GM19467 (cell line): Measurements from ENCODE around the gene KATNB1.

Experiments
- ATAC-seq: cut with Tn5 transposase; IDR thresholded peaks from one replicate; pipeline ENCODE4 v1.9.1; 2021; ENCODE audit warnings: mild to moderate bottlenecking, moderate library complexity; ENCODE audit not compliant: unreplicated experiment

KATNB1 gene

DNA sequence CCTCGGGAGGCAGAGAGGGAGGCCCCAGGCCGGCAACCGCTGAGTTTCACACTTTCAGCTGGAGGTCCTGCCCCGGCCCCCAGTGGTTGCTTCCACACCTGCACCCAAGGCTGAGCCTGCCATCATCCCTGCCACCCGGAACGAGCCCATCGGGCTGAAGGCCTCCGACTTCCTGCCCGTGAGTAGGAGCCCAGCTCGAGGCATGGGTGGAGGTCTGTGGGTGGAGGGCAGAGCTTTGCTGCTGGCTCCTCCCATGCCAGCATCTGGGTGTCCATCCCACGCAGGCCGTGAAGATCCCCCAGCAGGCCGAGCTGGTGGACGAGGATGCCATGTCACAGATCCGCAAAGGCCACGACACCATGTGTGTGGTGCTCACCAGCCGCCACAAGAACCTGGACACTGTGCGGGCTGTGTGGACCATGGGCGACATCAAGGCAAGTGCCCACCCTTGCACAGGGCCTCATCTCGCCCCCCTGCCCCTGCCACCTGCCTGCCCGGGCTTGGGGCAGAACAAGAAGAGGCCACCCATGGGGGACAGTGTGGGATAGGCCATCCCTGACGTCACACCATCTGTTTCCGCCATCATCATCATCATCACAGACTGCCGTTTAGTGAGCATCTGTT, 19.6 kb downstream of the KATNB1 start:
- no peak for ATAC-seq

DNA sequence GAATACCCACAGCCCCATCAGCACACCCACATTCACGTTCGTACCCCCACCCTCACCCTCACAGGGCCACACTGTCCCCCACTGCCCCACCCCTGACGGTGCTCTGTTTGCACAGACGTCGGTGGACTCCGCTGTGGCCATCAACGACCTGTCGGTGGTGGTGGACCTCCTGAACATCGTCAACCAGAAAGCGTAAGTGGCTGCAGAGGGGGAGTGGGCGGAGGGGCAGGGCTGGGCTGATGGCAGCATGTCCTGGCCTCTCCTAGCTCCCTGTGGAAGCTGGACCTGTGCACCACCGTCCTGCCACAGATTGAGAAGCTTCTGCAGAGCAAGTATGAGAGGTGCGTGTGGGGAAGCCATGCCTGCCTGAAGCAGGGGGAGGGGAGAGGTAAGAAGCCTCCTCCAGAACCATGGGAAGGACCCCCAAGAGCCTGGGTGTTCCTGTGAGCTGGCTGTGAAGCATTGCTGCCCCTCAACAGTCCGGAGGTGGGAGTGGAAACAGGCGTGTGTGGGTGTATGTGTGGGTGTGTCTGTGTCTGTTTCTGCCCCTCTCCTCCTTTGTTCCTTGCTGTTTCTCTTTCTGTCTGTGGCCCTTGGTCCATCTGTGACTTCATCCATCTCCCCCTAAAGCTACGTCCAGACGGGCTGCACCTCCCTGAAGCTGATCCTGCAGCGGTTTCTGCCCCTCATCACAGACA, 20.3 kb downstream of the KATNB1 start:
- ATAC-seq: no peak

DNA sequence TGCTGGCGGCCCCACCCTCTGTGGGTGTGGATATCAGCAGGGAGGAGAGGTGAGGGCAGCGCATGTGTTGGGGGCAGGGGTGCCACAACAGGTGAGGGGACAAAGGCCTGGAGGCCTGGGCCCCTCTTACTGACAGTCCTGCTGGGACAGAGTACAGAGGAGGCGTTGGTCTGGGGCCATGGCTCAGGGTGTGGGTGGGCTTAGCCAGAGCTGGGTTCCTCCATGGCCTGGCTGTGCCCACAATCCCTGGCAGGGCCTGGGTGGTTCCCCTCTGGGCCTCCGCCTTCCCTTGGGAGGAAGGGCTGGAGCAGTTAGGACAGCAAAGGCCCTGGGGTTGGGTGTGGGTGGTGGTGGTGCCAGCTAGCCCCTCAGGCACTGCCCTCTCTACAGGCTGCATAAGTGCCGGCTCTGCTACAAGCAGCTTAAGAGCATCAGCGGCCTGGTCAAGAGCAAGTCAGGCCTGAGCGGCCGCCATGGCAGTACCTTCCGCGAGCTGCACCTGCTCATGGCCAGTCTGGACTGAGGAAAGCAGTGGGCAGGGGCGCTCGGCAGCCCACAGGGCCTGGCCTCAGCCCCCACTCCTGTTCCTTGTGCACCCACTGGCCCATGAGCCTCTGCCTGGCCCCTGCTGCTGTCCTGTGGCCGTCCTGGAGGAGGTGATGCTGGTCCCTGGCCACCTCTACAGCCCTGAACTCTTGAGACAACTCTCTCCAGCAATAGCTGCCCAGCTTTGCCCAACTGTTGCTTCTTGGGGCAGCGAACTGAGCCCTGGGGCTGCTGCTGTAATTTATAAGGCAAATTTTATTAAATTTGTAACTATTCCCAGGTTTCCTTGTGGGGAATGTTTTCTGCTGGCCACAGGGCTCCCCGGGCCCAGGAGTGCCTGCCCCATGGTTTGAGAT, 21.1 kb downstream of the KATNB1 start:
- ATAC-seq: no peak

DNA sequence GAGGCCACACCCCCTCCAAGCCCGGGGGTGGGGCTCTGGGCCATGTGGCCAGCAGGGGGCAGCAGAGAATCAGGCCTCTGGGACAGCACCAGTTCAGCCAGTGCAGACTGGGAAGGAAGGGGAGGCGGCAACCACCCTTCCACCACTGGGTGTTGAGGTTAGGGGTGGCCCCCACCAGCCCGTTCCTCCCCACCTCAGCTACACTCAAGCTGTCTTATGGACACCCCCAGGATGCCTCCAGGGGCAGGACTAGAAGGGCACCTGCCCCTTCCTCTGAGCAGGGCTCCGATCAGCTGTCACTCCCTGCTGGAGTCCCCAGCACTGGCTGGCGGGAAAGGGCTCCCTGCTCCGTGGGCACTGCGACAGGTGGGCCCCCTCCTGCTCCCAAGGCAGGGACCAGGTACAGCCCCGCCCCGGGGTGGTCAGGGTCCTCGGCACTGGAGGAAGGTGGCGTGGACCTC, 21.8 kb downstream of the KATNB1 start:
- peak; percentile 84 for ATAC-seq

DNA sequence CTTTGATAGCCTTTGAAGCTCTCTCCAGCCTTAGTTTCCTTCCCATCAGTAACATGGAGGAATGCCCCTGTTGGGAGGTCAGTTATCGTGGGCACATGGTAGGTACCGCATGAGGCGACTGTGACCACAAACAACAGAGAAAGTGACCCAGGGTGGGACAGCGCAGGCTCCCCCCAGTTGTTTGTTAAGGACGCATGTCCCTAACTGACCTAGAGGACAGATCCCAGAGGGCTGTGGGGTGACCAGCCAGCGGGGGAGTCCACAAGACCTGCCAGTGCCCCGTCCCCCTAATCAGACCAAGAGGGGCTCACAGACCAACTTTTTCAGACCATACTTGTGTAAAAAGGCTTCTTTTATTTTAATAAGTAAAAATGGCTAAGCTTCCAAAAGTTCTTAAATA, 22.3 kb downstream of the KATNB1 start:
- no peak for ATAC-seq

DNA sequence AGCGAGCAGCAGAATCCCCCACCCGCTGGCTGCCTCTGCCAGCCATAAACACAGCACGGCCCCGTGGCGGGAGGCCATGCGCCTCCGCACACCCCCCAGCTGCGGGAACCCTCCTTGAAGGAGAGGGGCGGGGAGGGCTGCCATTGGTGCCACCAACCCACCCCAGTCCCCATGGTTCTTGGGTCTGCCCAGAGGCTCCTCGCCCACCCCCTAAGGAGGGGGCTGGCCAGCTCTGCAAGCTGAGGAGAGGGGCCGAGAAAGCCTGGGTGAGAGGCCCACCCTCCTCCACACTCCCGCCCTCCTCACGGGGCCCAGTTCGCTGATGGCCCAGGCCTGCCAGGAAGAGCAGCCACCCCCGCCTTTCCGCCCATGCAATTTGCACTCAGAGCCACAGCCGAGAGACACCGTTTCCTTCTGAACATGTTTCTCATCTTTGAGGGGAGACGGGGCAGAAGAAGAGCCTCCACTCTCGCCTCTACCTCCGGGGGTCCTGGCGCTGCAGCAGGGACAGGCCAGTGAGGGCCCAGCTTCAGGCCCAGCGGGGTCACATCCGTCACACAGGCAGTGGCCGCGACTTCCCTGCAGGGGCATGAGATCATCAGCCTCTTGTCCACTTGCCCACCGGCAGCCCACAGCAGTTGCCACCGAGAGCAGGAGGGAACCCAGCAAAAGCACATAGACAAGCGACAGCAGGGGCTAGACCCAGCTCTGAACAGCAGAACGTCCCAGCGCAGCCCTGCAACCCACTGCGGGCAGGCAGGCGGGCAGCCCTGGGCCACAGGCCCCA, 23.0 kb downstream of the KATNB1 start:
- no peak for ATAC-seq

DNA sequence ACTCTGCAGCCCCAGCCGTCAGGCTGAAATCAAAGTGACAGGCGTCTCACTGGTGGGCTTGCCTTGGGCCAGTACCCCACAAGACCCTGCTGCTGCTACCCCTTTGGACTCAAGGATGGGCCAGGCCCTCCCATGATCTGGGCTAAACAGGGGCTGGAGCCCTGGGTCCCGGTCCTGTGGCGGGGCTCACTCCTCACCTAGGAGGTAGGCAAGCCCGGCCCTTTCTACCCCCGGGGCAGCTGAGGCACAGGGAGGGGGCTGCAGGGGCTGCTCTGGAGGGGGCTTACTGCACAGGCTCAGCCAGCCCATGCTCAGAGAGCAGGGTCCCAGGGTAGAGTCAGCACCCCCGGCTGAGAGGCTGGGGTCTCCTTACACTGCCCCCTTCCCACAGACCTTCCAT, 23.6 kb downstream of the KATNB1 start:
- ATAC-seq: no peak

DNA sequence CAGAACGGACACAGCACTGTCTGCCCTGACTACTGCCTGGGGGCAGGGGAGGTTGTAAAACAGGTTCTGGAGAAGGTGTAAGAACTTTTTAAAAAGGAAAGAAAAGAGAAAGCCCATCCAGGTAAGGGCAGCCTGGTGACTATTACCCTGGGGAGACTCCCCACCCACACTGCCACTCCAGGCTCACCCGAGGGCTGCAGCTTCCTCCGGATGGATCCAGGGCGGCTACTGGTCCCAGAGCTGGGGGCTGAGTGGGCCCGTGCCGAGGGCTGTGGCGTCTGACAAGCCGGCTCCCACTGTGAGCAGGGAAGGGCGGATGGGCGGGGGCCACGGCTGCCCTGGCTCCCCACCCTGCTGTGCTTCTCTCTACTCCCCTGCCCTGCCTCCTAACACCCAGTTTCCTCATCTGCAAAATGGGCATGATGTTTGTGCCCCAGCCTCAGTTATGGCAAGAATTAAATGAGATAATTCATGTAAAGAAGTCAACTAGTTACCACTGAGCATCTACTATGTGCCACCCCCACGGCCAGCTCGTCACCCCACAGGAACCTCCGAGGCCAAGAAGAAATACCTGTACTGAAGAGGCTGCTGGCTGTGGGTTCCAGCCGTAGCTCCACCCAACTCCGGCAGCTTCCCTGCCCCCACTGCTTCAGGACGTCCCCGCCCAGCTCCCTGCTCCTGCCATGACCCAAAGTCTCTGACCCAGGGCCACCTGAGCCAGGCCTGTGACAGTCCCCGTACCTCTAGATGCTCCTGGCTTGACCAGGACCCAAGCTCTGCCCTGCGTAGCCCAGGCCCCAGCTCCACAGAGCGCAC, 24.2 kb downstream of the KATNB1 start:
- ATAC-seq: no peak

DNA sequence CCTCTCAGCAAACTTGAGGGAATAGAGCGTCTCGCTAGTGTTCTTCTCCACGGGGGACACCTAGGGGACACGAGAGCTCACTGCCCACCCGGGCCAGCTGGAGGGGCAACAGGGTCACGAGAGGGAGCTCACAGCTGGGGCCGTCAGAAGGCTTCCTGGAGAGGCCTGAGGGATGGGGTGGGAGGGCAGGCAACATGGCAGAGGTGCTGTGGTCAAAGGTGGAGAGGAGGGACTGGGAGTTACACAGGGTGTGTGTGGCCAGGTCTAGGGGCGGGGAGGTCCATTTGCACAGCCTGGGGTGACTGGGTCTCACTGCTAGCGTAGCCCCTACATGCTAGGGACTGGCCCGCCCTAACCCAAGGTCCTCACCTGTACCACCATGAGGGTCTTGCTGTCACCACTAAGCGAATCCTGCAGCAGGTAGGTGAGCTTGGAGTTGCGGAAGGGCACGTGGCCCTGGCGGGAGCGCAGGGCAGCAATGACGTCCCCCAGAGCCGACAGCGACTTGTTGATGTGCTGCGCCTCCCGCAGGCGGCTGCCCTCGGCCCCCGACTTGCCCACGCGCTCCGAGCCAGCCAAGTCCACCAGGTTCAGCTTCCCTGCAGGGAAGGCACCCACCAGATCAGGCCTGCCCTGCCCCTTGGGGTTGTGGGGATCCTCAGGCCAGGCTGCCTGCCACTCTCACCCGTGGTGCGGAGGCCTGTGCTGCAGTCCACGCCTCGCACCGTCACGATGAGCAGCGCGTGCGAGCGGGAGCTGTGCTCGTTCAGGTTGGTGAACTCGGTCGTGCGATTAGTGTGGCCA, 25.0 kb downstream of the KATNB1 start:
- no peak for ATAC-seq

DNA sequence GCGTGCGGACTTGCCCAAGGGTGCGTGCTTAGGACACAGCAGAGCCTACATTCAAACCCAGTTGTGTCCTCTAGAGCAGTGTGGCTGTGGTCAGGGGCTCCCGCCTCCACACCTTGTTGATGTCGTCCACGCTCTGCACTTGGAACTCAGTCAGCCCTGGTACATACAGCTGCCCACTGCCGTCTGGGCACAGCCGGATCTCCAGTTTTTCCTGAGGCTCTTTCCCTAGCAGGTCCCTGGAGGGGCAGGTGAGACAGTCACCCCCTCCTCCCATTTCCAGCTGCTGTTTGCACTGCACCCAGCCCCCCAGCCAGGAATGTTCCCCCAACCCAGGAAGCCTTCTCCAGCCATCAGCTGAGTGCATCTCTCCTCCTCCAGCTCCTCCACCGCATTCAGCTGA, 25.7 kb downstream of the KATNB1 start:
- no peak for ATAC-seq

DNA sequence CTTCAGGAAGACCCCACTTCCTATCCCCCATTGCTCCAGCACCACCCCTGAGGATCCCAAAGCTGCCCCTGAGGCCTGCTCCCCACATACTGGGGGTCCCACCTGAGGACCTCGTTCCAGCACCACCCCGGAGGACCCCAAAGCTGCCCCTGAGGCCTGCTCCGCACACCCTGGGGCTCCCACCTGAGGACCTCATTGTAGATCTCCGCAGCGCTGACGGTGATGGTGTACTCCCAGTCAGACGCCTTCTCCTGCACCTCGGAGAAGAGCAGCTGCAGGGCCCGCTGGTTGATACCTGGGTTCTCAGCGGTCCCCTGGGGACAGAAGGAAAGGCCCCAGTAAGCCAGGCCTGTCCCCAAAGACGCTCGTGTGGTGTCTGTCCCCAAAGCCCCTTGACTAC, 26.4 kb downstream of the KATNB1 start:
- no peak for ATAC-seq

DNA sequence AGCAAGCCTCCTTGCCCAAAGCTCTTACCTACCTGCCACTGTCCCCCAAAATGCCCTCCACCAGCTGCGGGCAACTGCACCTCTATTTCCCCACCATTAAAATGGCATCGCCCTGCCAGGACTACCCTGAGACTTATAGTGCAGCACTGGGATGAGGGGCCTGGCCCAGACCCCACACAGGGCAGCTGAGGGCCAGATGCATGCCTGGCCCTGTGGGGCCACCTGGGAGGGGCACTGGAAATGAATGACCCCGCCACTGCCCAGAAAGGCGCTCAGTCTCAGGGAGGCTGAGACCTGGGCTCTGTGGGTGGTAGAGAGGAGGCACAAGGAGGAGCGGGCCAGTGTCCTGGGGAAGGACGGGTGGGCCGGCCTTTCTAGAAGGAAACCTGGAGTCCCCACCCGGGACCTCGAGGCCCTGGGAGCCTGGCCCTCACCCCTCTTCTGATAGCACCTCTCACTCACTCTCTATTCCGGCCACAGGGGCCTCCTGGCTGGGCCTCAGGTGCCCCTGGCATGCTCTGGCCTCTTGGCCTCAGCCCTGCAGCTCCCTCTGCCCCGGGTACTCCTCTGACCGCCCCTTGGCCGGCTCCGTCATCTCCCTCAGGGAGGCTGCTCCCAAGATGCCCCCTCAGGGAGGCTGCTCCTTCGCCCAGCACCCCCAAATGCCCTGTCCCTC, 26.9 kb downstream of the KATNB1 start:
- ATAC-seq: no peak

DNA sequence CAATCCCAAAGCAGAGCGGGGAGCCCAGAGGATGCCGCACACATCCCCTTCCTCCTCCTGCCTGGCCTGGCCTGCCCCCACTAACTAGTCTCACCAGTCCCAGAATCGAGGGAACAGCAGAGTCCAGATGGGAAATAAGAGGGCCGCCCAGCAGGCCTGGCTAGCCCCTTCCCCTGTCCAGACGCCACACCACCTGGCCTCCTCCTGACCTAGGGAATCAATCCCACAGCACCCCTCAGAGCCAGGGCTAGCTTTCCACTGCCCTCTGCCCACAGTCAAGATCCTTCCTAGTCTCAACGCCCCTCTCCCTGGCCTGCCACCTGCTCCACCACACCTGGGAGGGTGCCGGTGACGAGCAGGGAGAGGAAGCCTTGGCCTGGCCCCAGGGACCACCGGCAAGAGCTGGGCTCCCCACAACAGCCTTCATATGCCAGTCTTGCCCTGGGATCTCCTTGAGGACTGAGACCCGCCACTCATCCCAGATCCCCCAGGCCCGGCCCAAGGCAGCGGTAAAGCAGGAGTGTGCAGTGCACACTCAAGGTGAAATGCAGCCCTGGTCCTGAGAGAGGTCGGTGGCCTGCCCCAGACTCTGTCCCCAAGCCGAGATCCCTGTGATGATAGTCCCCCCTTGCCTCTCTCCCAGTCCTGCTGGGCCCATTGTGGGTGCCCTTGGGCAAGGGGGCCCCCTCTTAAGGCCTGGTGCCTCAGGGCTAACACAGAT, 27.9 kb downstream of the KATNB1 start:
- ATAC-seq: no peak

DNA sequence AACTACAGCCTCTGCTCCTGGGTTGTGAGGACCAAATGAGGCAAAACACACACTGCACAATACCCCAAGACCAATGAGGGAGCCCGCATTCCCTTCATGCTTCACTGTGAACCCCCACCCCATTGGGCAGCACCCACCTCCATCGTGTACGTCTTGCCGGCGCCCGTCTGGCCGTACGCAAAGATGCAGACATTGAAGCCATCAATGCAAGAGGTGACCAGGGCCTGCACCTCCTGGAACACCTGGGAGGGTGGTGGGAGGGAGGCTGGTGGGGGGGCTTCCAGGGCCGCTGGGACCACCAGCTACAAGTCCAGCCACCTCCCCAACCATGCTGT, 28.4 kb downstream of the KATNB1 start:
- no peak for ATAC-seq

DNA sequence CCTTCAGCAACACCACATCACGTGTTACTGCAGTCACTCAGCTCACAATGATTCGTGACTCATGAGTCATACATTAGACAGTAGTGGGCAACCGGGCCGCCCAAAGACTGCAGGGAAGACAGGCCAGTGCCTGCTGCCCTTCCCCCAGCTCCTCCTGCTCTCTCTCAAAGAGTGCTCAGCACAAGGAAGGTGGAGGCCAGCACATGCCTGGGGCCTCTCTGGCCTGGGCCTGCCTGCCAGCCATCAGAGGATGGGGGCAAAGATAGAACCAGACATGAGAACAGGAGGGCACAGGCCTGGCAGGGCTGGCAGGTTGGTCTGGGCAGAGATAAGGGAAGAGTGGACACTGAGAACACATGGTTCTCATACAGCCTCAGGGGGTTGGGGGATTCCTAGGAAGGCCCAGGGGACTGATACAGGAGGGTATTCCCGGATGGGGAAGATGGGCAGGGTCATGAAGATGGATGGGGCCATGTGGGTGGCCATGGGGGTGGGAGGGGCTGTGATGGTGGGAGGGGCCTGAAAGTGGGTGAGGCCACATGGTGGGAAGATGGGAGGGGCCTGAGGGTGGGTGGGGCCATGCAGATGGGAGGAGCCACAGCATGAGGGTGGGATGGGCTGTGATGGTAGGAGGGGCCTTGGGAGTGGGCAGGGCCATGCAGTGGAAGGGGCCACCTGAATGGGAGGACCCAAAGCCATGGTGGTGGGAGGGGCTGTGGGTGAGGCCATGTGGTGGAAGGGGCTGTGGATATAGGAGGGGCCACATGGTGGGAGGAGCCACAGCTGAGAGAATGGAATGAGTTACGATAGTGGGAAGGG, 29.0 kb downstream of the KATNB1 start:
- ATAC-seq: no peak

DNA sequence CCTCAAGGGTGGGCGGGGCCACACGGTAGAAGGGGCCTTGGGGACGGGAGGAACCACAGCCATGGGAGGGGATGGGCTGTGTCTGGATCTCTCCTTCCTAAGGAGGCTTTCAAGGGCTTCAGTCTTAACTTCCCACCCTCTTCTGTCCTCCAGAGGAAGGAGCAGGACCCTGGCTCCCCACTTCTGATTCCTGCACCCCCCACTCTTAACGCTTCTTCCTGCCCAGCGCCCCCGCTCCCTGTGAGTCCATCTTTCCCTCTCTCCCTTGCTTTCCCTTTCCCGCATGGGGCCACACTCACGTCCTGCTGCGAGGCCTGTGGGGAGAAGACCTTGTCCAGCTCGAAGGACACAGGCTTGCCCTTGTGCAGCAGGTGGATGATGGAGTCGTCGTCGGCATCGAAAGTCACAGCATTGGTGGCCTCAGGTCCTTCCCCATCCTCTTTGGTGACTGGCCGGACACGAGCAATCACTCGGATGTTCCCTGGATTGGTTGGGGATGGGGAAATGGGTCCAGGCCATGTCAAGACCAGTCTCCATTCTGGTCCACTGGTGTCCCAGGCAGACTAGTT, 29.7 kb downstream of the KATNB1 start:
- ATAC-seq: no peak

DNA sequence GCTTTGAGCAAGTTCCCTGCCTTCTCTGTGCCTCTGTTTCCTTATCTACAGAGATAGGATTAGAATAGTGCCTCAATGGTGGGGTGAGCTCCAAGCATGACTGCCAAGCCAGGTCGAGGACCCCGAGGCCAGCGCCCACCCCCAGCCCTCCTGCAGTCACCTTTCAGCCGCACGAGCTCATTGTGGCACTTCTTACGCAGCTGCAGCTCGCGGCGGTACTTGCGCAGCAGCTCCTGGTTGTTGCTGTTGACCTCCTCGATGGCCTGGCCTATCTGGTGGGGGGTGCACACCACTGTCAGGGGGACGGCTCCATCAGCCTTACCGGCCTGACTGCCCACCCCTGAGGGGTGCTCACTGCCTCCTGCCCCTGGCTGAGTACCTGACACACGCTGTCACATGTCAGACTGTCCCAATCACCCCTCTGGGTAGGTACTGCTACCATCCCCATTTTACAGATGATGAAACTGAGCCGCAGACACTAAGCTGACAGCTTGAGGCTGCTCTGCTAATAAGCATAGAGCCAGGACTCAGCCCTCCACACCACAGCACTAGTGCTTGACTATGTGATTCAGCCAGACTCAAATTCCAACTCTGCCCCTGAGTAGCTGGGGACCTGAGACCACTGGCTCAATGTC, 31.3 kb downstream of the KATNB1 start:
- no peak for ATAC-seq
